GM21619 (cell line): ENCODE measurements around the gene SLC25A39.
A peak's percentile ranks its signal among the peaks of the same experiment; 100 is the strongest.

Source experiments
- ATAC-seq: cut with Tn5 transposase; IDR thresholded peaks from one replicate; pipeline ENCODE4 v1.9.1; 2021; ENCODE audit not compliant: unreplicated experiment

SLC25A39 gene

GRCh38 chr17:44280392-44280937 lies 44.2 kb downstream of the SLC25A39 start:
- no peak for ATAC-seq

DNA sequence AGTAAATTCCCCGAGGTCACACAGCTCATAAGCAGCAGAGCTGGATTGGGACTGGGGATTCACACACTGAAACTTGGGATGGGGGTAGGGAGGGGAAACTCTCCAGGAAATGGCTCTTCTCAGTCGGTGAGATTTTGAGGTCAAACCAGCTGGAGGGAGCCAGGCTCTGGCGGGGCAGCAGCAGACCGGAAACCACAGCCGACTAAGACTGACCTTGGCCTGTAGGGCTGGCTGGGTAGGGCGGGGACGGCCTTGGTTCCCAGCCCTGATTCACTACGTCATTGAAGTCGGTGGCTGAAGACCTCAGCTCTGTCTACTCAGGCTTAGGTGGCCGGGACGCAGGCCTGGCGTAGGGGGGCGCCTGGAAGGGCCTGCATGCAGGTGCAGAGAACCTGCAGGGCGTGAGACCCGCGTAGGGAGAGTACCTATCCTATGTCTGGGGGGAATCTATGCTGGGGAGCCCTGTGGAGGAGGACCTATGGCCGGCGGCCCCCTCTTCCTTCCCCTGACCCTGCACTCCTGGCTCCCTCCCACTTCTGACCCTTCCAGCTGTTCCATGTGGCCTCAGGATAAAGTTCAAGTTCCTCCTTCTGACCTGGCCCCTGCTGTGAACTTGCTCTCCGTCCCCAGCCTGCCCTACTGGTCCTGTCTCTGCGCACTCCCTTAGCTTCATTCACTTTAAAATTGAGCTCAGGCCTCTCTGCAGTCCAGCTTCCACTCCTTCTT lies 44.8 kb downstream of the SLC25A39 start:
- peak; percentile 94 for ATAC-seq

DNA sequence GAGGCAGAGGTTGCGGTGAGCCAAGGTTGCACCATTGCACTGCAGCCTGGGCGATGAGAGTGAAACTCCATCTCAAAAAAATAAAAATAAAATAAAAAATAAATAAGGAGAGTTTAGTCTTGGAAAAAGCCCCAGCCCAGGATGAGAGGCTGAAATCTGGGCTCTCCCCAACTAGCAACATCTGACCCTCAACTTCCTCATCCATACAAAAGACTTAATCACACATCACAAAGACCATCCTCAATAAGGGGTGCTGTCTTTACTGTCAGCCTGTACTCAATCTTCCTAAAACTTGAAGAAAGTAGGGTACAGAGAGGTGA lies 45.3 kb downstream of the SLC25A39 start:
- no peak for ATAC-seq

- no peak for ATAC-seq
These were observed 46.6 kb downstream of the SLC25A39 start for GRCh38 chr17:44277976-44278375.

DNA sequence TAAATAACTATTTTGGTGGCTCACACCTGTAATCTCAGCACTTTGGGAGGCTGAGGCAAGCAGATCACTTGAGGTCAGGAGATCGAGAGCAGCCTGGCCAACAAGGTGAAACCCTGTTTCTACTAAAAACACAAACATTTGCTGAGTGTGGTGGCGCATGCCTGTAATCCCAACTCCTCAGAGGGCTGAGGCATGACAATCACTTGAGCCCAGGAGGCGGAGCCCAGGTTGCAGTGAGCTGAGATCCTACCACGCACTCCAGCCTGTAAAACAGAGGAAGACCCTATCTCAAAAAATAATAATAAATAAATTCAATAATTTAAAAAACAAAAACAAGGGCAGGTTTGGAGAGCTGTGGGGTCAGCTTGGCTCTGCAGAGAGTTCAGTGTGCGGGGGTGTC lies 51.0 kb downstream of the SLC25A39 start:
- no peak for ATAC-seq

DNA sequence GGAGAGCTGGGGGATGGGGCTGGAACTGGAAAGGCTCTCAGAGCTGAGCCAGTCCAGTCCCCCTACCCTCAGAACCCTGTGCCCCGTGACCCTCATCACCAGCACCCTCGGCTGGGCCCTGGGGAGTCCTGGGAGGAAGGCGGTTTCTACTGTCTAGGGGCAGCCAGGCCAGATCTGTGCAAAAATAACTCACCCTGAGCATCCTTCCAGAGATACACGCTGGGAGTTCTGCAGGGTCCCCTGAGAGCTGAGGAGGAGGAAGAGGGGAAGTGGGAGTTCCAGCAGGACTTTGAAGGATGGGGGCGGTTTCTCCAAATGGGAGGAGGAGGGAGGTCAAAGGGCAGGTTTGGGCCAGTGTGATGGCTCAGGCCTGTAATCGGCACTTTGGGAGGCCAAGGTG lies 51.7 kb downstream of the SLC25A39 start:
- no peak for ATAC-seq

DNA sequence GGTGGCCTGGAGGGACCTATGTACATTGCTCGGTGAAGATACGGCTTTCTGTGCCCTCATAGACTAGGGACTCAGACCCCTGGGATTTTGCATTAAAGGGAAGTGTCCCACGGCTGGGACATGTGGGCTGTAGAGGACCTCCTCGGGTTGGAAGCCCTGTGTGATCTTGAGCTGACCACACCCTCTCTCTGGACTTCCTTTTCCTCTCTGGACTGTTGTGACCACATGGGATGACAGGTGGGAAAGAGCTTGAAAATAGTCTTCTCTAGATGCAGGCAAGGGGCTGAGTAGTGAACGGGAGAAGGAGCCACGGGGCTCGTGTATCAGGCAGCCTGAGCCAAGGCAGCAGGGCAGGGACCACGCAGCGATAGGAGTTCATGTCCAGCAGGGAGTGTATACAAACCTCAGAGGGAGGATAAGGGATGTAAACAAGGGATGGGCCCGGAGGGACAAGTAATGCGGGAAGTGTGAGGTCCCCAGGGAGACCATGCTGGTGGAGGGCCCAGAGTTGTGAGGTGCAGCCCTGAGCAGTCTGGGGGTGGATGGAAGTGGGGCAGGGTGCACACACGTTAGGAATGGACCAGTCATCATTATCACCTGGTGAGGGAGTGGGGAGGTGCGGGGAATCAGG lies 52.2 kb downstream of the SLC25A39 start:
- no peak for ATAC-seq
